ENCODE results near the gene ZNF587B.
"Not testable (repeated sequence)": the region's sequence is repeated elsewhere in the genome, so short reads cannot be mapped to it uniquely, and the experiment has no call there.

The ZNF587B gene

DNA sequence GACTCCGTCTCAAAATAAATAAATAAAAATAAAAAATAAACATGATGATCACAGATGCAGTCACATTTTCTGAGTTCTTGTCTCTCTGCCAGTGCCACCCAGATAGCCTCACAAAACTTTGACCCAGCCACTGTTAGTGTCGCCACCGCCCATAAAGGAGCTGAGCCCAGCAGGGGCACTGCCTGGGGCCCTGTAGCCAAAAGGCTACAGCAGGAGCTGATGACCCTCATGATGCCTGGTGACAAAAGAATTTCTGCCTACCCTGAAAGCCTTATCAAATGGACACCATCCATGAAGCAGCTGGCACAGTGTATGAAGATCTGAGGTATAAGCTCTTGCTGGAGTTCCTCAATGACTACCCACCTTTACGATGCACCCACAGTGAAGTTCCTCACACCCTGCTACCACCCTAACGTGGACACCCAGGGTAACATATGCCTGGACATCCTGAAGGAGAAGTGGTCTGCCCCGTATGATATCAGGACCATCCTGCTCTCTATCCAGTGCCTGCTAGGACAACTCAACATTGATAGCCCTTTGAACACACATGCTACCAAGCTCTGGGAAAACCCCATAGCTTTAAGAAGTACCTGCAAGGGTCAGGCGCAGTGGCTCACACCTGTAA is 37.9 kb downstream of the ZNF587B start:
- in situ Hi-C loops (cut with HindIII; ENCODE audit: low pct_unique_long_range_greater_than_20kb, low sequenced_read_pairs) = no loop called here
- DNase-seq (ENCODE audit: low read depth in 1 of 2, low spot score in 1 of 2) = no peak
- no peak for TF ChIP-seq JUND (IDR thresholded peaks at IDR 0.05; ENCODE audit: low read depth)

DNA sequence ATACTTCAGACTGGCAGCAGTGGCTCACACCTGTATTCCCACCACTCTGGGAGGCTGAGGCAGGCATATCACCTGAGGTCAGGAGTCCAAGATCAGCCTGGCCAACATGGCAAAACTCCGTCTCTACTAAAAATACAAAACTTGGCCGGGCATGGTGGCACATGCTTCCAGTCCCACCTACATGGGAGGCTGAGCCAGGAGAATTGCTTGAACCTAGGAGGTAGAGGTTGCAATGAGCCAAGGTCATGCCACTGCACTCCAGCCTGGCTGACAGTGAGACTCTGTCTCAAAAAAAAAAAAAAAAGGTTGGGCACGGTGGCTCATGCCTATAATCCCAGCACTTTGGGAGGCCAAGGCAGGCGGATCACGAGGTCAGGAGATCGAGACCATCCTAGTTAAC is 39.6 kb downstream of the ZNF587B start:
- DNase-seq (ENCODE audit: low read depth in 1 of 2, low spot score in 1 of 2); in situ Hi-C loops (cut with HindIII; ENCODE audit: low pct_unique_long_range_greater_than_20kb, low sequenced_read_pairs): not testable (repeated sequence)

DNA sequence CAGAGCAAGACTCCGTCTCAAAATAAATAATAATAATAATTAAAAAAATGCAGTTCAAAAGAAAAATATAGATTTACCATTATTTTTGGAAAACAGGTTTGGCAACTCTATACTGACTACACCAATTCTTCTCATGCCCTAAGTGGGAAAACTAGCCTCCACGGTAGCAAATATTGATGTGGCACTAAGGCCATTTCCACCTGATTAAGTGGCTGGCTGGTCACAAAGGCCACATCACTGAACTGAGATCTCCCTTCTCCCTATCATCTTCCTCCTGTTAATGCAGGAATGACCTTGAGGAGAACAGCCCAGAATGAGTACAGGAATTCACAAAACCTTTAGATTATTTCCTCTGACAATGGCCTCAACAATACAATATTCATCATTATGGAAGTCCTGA is 40.1 kb downstream of the ZNF587B start:
- in situ Hi-C loops (cut with HindIII; ENCODE audit: low pct_unique_long_range_greater_than_20kb, low sequenced_read_pairs) = no loop called here
- no peak for TF ChIP-seq JUND (IDR thresholded peaks at IDR 0.05; ENCODE audit: low read depth)
- no peak for DNase-seq (ENCODE audit: low read depth in 1 of 2, low spot score in 1 of 2)

DNA sequence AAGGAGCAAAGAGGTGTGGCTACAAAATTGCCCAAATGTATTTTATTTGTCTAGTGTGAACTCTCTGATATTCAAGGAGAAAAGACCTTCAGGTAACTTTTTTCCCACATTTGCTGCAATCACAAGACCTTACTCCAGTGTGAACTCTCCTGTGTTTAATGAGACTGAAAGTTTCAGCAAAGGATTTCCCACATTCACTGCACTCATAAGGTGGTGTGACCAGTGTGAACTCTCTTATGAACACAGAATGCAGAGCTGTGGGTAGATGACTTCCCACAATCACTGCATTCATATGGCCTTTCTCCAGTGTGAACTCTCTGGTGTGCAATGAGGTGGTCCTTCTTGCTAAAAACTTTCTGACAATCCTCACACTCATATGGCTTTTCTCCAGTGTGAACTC is 42.4 kb downstream of the ZNF587B start:
- DNase-seq (ENCODE audit: low read depth in 1 of 2, low spot score in 1 of 2) = peak in 1 of 2 experiments; percentile 26
- in situ Hi-C loops (cut with HindIII; ENCODE audit: low pct_unique_long_range_greater_than_20kb, low sequenced_read_pairs) = no loop called here
- no peak for TF ChIP-seq JUND (IDR thresholded peaks at IDR 0.05; ENCODE audit: low read depth)

DNA sequence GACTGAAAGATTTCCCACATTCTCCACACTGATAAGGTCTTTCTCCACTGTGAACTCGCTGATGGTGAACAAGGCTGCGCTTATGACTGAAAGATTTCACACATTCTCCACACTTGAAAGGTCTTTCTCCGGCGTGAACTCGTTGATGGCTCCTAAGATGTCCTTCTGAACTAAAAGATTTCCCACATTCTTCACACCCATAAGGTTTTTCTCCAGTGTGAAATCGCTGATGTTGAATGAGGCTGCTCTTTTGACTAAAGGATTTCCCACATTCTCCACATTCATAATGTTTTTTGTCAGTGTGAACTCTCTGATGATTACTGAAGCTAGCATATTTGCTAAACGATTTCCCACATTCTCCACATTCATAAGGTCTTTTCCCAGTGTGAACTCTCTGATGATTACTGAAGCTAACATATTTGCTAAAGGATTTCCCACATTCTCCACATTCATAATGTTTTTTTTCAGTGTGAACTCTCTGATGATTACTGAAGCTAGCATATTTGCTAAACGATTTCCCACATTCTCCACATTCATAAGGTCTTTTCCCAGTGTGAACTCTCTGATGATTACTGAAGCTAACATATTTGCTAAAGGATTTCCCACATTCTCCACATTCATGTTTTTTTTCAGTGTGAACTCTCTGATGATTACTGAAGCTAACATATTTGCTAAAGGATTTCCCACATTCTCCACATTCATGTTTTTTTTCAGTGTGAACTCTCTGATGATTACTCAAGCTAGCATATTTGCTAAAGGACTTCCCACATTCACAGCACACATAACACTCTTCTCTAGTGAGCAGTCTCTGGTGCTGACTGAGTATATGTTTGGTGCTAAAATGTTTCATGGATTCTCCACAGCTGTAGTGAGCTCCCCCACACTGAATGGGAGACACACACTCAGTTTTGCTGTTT is 44.0 kb downstream of the ZNF587B start:
- in situ Hi-C loops (cut with HindIII; ENCODE audit: low pct_unique_long_range_greater_than_20kb, low sequenced_read_pairs) = not testable (repeated sequence)
- DNase-seq (ENCODE audit: low read depth in 1 of 2, low spot score in 1 of 2) = peak in 1 of 2 experiments; percentile 29

DNA sequence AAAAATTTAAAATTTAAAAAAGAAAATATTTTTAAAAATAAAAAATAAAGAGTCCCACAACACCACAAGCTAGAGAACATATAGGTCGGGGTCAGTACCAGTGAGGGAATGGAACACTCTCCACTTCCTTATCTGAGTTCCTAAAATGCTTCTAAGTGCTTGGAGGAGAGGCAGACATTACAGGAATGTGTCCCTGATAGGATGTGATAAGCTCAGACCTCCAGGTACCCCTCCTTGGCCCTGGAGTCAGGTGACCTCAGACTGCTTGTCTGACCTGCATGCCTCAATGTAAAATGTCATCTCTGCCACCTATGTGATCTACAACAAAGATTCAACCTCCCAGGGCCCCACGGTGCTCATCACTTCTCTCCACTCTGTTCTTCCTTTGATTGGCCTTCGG is 55.9 kb downstream of the ZNF587B start:
- no peak for TF ChIP-seq JUND (IDR thresholded peaks at IDR 0.05; ENCODE audit: low read depth)
- in situ Hi-C loops (cut with HindIII; ENCODE audit: low pct_unique_long_range_greater_than_20kb, low sequenced_read_pairs) = no loop called here

DNA sequence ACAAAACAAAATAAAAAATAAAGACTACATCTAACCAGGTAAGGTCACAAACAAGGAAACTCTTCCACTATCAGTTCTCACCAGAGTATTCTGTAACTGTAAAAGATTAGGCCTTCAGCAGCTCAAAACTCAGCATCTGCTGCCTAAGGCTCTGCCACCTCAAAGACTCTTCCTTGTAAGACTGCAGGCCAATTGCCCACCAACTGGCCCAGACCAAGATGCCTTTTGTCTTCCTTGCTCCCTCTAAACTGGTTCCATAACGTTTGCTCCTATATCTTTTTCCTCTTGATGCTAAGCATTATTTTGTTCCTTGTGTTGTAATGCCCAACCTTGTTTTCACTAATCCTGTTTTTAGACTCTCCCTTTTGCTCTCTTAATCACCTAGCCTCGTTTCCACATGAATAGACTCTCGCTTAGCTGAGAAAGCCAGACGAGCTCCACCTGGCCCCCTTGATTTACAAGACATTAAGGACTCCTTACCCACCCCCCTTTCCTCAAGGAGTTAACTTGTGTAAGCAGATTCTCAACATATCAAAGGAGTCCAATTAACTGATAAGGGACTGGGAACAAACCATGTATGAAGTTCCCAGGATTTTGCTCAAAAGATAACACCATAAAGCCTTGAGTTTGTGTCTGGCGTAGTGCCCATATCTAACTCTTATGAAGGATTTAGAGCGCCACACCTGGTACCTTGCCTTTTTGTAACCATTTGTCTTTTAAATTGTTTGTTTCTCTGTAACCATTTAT is 57.3 kb downstream of the ZNF587B start:
- in situ Hi-C loops (cut with HindIII; ENCODE audit: low pct_unique_long_range_greater_than_20kb, low sequenced_read_pairs) = no loop called here
- peak in 1 of 2 experiments; percentile 39 for DNase-seq (ENCODE audit: low read depth in 1 of 2, low spot score in 1 of 2)
- TF ChIP-seq JUND (IDR thresholded peaks at IDR 0.05; ENCODE audit: low read depth) = no peak

More for the DNA sequence above, 55.9 kb downstream of the ZNF587B start:
- no peak for DNase-seq (ENCODE audit: low read depth in 1 of 2, low spot score in 1 of 2)

DNA sequence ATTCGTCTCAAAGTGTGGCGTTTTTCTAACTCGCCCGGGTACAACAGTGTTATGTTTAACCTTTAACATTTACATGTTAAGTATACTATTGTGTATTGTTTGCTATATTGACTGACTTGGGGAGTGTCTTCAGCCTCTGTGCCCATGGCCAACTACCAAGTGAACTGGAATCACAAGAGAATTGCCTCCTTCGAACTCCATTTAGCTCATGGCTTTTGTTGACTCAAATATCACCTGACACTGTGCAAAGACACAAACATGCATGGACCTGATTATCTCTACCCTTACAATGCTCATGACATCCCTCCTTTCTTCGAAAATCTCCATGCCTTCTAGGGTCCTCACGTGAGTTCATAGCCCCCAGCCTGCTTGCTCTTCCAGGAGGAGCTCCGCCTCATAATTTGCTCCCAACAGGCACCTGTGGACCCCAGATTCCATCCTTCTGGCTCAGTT is 58.0 kb downstream of the ZNF587B start:
- no peak for TF ChIP-seq JUND (IDR thresholded peaks at IDR 0.05; ENCODE audit: low read depth)
- DNase-seq (ENCODE audit: low read depth in 1 of 2, low spot score in 1 of 2) = peak in 1 of 2 experiments; percentile 29
- in situ Hi-C loops (cut with HindIII; ENCODE audit: low pct_unique_long_range_greater_than_20kb, low sequenced_read_pairs) = no loop called here

DNA sequence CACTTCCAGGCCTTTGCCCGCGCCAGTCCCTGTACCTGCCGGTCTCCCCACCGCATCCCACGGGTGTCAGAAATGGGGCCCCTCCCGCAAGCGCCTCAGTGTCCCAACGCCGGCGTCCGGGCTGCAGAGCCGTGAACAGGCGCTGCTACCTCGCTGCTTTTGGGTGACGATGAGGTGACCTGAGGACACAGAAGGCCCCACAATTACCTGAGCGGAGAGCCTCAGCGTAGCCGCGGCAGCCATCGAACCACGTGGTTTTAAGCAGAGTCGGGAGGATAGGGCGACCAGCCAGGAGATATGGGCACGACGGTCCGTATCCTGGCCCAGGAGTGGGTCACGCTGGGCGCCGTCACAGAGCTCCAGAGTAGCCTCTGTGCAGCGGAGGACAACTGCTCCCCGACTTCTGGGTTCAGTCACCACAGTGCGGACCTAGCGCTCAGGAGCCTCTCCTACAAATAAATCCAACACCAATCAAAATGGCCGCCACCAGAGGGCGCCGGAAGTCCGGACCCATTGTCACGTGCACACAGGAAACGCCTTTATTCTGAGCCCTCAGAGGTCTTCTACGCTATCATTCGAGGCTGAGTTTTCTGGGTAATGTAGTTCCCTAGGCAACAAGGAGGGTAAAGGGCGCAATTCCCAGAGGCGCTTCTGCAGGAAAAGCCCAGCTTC is 58.6 kb downstream of the ZNF587B start, which contains the start of gene ZNF814:
Gene ZNF814 (minus strand): TSS at position 478 of the 672 bp plus-strand sequence. CDS start 235 bp downstream, at position 243.
- TF ChIP-seq JUND (IDR thresholded peaks at IDR 0.05; ENCODE audit: low read depth) = no peak
- in situ Hi-C loops (cut with HindIII; ENCODE audit: low pct_unique_long_range_greater_than_20kb, low sequenced_read_pairs) = no loop called here
- DNase-seq (ENCODE audit: low read depth in 1 of 2, low spot score in 1 of 2) = peak; percentile 44 to 92

DNA sequence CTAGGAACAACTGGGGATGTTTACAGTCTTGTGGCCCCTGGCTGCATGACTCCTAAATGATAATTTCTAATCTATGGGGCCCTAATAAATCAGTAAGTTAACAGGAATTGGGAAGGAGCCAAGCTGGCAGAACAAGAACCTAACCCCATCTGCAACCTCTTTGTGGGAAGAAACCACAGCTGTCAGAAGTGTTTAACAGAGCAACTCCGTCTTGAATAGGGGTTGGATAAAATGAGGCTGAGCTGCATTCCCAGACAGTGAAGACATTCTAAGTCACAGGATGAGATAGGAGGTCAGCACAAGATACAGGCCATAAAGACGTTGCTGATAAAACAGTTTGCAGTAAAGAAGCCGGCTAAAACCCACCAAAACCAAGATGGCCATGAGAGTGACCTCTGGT is 60.6 kb downstream of the ZNF587B start:
- in situ Hi-C loops (cut with HindIII; ENCODE audit: low pct_unique_long_range_greater_than_20kb, low sequenced_read_pairs); DNase-seq (ENCODE audit: low read depth in 1 of 2, low spot score in 1 of 2): not testable (repeated sequence)

Data from T47D (cell line).